Skeletal muscle tissue (tissue), 4 donors: ENCODE data around the gene TCEAL9. TPM values are rescaled to one million over a fixed set of nuclear protein-coding genes. Genes with fewer than 3 reads are reported as not detected.
A peak's percentile ranks its signal among the peaks of the same experiment; 100 is the strongest.
"Not testable (repeated sequence)": the region's sequence is repeated elsewhere in the genome, so short reads cannot be mapped to it uniquely, and the experiment has no call there.

ENCODE experiments used
- H3K27ac ChIP-seq: one replicate; pipeline ENCODE4 v1.7.0; 2013; ENCODE audit warnings: mild to moderate bottlenecking, low read depth, low read length, inconsistent platforms
- H3K27me3 ChIP-seq, 3 donors: one replicate each; pipeline ENCODE4 v1.7.0; 2013; ENCODE audit warnings: low read length in 3 of 3; ENCODE audit not compliant: control insufficient read depth in 3 of 3, insufficient read depth in 3 of 3
- H3K36me3 ChIP-seq, 3 donors: one replicate each; pipeline ENCODE4 v1.7.0; 2013; ENCODE audit warnings: low read length in 3 of 3; ENCODE audit not compliant: control insufficient read depth in 3 of 3, insufficient read depth in 3 of 3
- H3K4me1 ChIP-seq, 3 donors: one replicate each; pipeline ENCODE4 v1.7.0; 2013; ENCODE audit warnings: low read length in 3 of 3, mild to moderate bottlenecking in 3 of 3; ENCODE audit not compliant: control insufficient read depth in 3 of 3, insufficient read depth in 3 of 3
- H3K4me3 ChIP-seq, 3 donors: one replicate each; pipeline ENCODE4 v1.7.0; 2013; ENCODE audit warnings: low read length in 3 of 3
- H3K9ac ChIP-seq, 3 donors: one replicate each; pipeline ENCODE4 v1.7.0; 2013; ENCODE audit warnings: low read length in 3 of 3, mild to moderate bottlenecking in 3 of 3, moderate library complexity in 2 of 3, low read depth in 1 of 3
- H3K9me3 ChIP-seq, 3 donors: one replicate each; pipeline ENCODE4 v1.7.0; 2013; ENCODE audit warnings: low read length in 3 of 3; ENCODE audit not compliant: control insufficient read depth in 3 of 3
- total RNA-seq: library from RNA; depleted of rRNA; stranded (reverse); fragments of >200 nt; gene quantifications from one replicate; pipeline ENCODE4 v1.2.3, GENCODE V29; 2014
- donor health status: Osteomylitis.

TCEAL9 gene
- total RNA-seq, 1 donor from 2014 or later: 74.1 TPM

GRCh38 chrX:103347682-103348397 is 8.5 kb upstream of the TCEAL9 start:
- Histone ChIP-seq H3K4me3 (no peak overlapping the region), H3K27ac (no peak overlapping the region), H3K27me3 (no peaks in the 10 kb centered on the region)

DNA sequence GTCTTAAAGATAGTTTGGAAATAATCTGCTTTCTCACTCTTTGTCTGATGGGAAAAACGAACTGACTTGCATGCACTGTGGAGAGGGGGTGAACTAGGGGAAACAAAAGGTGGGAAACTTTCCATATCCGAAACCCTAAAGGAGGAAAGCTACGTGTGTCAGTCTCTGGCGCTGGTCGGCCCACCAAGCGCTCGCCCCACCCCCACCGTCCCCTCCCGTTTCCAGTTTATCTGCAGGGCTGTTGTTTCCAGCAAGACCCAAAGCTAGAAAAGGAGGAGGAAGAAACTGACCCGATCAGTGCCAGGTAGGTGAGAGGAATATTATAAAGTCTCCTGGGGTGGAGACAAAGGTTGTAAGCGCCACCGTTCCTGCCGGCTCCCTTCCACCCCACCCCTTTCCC is 552 bp downstream of the TCEAL9 start:
- Histone ChIP-seq H3K27me3 (no peaks in the 10 kb centered on the region), H3K9me3 (no peaks in the 10 kb centered on the region)

More at GRCh38 chrX:103347682-103348397, 8.5 kb upstream of the TCEAL9 start:
- Histone ChIP-seq H3K4me1 (no peaks in the 10 kb centered on the region), H3K9ac (no peak overlapping the region), H3K36me3 (no peaks in the 10 kb centered on the region), H3K9me3 (no peaks in the 10 kb centered on the region)

GRCh38 chrX:103357871-103358270 is 1.6 kb downstream of the TCEAL9 start:
- Histone ChIP-seq H3K4me3 (no peak overlapping the region), H3K4me1 (no peaks in the 10 kb centered on the region), H3K9me3 (no peaks in the 10 kb centered on the region), H3K27ac (no peak overlapping the region), H3K9ac (no peak overlapping the region), H3K36me3 (no peaks in the 10 kb centered on the region), H3K27me3 (no peaks in the 10 kb centered on the region)

More for the DNA sequence above, 552 bp downstream of the TCEAL9 start:
- peak overlapping the region; percentile 56 to 86 (median 78) for H3K4me3 ChIP-seq
- H3K36me3 ChIP-seq: no peaks in the 10 kb centered on the region
- H3K27ac ChIP-seq: peak overlapping the region; percentile 70
- H3K4me1 ChIP-seq: no peaks in the 10 kb centered on the region
- peak overlapping the region; percentile 76 to 85 (median 83) for H3K9ac ChIP-seq

GRCh38 chrX:103359605-103360004 is 3.3 kb downstream of the TCEAL9 start:
- H3K27me3 ChIP-seq, H3K9me3 ChIP-seq, H3K27ac ChIP-seq, H3K9ac ChIP-seq, H3K36me3 ChIP-seq, H3K4me1 ChIP-seq, H3K4me3 ChIP-seq: not testable (repeated sequence)

DNA sequence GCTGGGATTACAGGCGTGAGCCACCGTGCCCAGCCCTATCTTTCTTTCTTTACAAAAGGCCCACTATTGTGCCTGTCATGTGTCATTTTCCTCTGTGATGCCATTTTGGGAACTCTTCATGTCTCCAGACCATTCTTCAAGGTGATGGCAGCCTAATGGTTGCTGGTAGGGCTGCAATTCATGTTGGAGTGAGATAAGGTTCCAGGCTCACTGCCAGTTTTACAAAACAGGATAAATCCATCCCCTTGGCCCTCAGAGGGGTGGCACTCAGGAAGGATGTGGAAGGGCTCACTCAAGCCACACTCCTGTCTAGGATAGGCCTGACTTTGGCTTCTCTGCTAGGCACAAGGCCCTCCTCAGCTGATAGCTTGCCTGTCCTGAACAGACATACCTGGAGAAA is 3.8 kb downstream of the TCEAL9 start:
- no peak overlapping the region for H3K27ac ChIP-seq
- no peak overlapping the region for H3K9ac ChIP-seq
- H3K4me3 ChIP-seq: no peak overlapping the region
- H3K9me3 ChIP-seq: no peaks in the 10 kb centered on the region
- no peaks in the 10 kb centered on the region for H3K4me1 ChIP-seq
- H3K27me3 ChIP-seq: no peaks in the 10 kb centered on the region
- H3K36me3 ChIP-seq: no peaks in the 10 kb centered on the region

- no peaks in the 10 kb centered on the region for H3K36me3 ChIP-seq
These were observed 4.6 kb downstream of the TCEAL9 start for GRCh38 chrX:103360916-103361315.

DNA sequence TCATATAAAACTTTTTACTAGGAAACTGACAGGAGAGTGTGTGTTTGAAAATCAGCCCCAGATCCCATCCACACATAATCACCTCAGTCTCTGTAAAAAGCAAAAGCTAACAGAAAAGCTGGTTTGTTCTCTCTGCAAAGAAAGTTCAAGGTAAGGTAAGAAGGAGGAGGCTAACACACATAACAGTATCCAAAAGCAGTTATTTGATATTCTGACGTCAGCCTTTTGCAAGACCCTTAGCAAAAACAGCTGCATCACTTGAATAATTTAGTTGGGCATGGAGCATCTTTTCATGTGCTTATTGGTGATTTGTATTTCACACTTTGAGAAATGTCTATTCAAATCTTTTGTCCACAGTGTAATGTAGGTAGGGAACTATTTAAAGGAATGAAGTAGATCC is 5.5 kb downstream of the TCEAL9 start:
- H3K9me3 ChIP-seq: no peaks in the 10 kb centered on the region

More at GRCh38 chrX:103360916-103361315, 4.6 kb downstream of the TCEAL9 start:
- H3K9ac ChIP-seq: no peak overlapping the region
- H3K4me1 ChIP-seq: no peaks in the 10 kb centered on the region
- no peak overlapping the region for H3K27ac ChIP-seq
- H3K9me3 ChIP-seq: no peaks in the 10 kb centered on the region
- H3K27me3 ChIP-seq: no peaks in the 10 kb centered on the region
- no peak overlapping the region for H3K4me3 ChIP-seq

DNA sequence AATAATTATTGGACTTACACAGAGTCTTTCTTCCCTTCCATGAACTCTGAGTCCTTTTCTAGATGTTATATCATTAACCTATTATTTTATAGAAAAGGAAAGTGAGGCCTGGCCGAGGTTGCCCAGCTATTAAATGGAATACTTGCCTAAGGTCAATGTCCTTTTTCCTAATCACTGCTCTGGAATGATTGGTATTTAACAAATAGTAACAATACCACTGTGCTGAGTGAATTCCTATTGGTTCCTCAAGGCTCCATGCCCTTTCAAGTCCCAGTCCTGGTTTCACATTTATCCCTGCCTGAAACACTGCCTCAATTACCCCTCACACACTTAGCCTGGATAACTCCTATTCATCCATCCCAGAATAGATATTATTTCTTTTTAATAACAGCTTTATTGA is 6.2 kb downstream of the TCEAL9 start:
- Histone ChIP-seq H3K9me3 (no peaks in the 10 kb centered on the region), H3K36me3 (no peaks in the 10 kb centered on the region)

More for the DNA sequence above, 5.5 kb downstream of the TCEAL9 start:
- no peaks in the 10 kb centered on the region for H3K4me1 ChIP-seq
- H3K27me3 ChIP-seq: no peaks in the 10 kb centered on the region
- H3K36me3 ChIP-seq: no peaks in the 10 kb centered on the region
- no peak overlapping the region for H3K4me3 ChIP-seq
- no peak overlapping the region for H3K9ac ChIP-seq
- H3K27ac ChIP-seq: no peak overlapping the region

GRCh38 chrX:103363046-103363445 is 6.7 kb downstream of the TCEAL9 start:
- Histone ChIP-seq H3K9ac (no peak overlapping the region), H3K36me3 (no peaks in the 10 kb centered on the region), H3K27ac (no peak overlapping the region), H3K4me3 (no peak overlapping the region), H3K27me3 (no peaks in the 10 kb centered on the region), H3K9me3 (no peaks in the 10 kb centered on the region), H3K4me1 (no peaks in the 10 kb centered on the region)

More for the DNA sequence above, 6.2 kb downstream of the TCEAL9 start:
- no peaks in the 10 kb centered on the region for H3K27me3 ChIP-seq
- H3K4me1 ChIP-seq: no peaks in the 10 kb centered on the region
- H3K4me3 ChIP-seq: no peak overlapping the region
- H3K27ac ChIP-seq: no peak overlapping the region
- no peak overlapping the region for H3K9ac ChIP-seq

- Histone ChIP-seq H3K9me3 (no peaks in the 10 kb centered on the region), H3K27ac (no peak overlapping the region), H3K4me1 (no peaks in the 10 kb centered on the region), H3K36me3 (no peaks in the 10 kb centered on the region), H3K9ac (no peak overlapping the region), H3K4me3 (no peak overlapping the region), H3K27me3 (no peaks in the 10 kb centered on the region)
These were observed 11.2 kb downstream of the TCEAL9 start for GRCh38 chrX:103367502-103367901.
